HEK293T (cell line): Measurements from ENCODE around the gene USP53.

Experiments
- CTBP1 ChIP-seq: fragments of 450-650 bp; IDR thresholded peaks from 2 replicates; pipeline ENCODE4 v1.6.1; 2016; ENCODE audit warnings: borderline replicate concordance
- ELF4 ChIP-seq: fragments of 450-650 bp; IDR thresholded peaks from 2 replicates; pipeline ENCODE4 v1.6.1; 2017; ENCODE audit warnings: antibody characterized with exemption
- FOXA1 ChIP-seq: fragments of 450-650 bp; IDR thresholded peaks from 2 replicates; pipeline ENCODE4 v1.6.1; 2016; ENCODE audit warnings: mild to moderate bottlenecking
- HDGF ChIP-seq: fragments of 450-650 bp; IDR thresholded peaks from 2 replicates; pipeline ENCODE4 v1.6.1; 2017; ENCODE audit warnings: antibody characterized with exemption, borderline replicate concordance
- NFRKB ChIP-seq: fragments of 450-650 bp; IDR thresholded peaks from 2 replicates; pipeline ENCODE4 v1.6.1; 2016; ENCODE audit warnings: mild to moderate bottlenecking, moderate library complexity
- SP1 ChIP-seq: fragments of 450-650 bp; IDR thresholded peaks from 2 replicates; pipeline ENCODE4 v1.6.1; 2017
- SUZ12 ChIP-seq: fragments of 450-650 bp; IDR thresholded peaks from 2 replicates; pipeline ENCODE4 v1.6.1; 2016; ENCODE audit warnings: mild to moderate bottlenecking
- TARDBP ChIP-seq: fragments of 450-650 bp; IDR thresholded peaks from 2 replicates; pipeline ENCODE4 v1.6.1; 2016
- ZNF384 ChIP-seq: fragments of 450-650 bp; IDR thresholded peaks from 2 replicates; pipeline ENCODE4 v1.6.1; 2016

GRCh38 chr4:119328695-119329094 is 116.2 kb downstream of the USP53 start:
- TF ChIP-seq SP1 (no peak), SUZ12 (no peak), FOXA1 (no peak), ZNF384 (no peak), NFRKB (no peak), ELF4 (no peak), HDGF (no peak), CTBP1 (no peak), TARDBP (no peak)
